CD4-positive, alpha-beta T cell (primary cell): Measurements from ENCODE around the gene SLFN12L. TPM values are rescaled to one million over a fixed set of nuclear protein-coding genes. Genes with fewer than 3 reads are reported as not detected.
"Not testable (repeated sequence)": the region's sequence is repeated elsewhere in the genome, so short reads cannot be mapped to it uniquely, and the experiment has no call there.

Experiments
- ATAC-seq: fragments of 200-7000 bp; cut with Tn5 transposase; one replicate; pipeline ENCODE4 v1.10.0; 2022; ENCODE audit warnings: mild to moderate bottlenecking; ENCODE audit not compliant: poor library complexity
- CTCF ChIA-PET: fragments of 350-600 bp; sonication (Branson Sonifier 250); formaldehyde crosslinking; loops from one replicate; lab custom pipeline; 2021; ENCODE audit warnings: antibody characterized with exemption, inconsistent platforms; lab: Charles Lee
- POLR2A ChIA-PET: fragments of 350-600 bp; sonication (Branson Sonifier 250); formaldehyde crosslinking; loops from one replicate; lab custom pipeline; 2021; ENCODE audit warnings: antibody characterized with exemption, inconsistent platforms; lab: Charles Lee
- DNase-seq, 14 experiments: peaks; one replicate each; pipeline ENCODE4 v3.0.0-alpha.2; 2013 to 2020; ENCODE audit warnings: mixed read lengths in 2 of 14
- H3K27ac ChIP-seq, 2 donors: one replicate each; pipeline versions ENCODE4 v1.5.1 to v1.7.0; 2013; ENCODE audit warnings: low read length in 2 of 2, low read depth in 1 of 2, mild to moderate bottlenecking in 1 of 2
- H3K27me3 ChIP-seq, 2 experiments: 1 replicate in 1 of 2; 2 replicates in 1 of 2; pipeline versions ENCODE4 v1.6.1 to v1.7.0; 2013; ENCODE audit warnings: low read length in 2 of 2, control low read depth in 1 of 2, mild to moderate bottlenecking in 1 of 2, moderate library complexity in 1 of 2; ENCODE audit not compliant: insufficient read depth in 2 of 2, control insufficient read depth in 1 of 2
- H3K36me3 ChIP-seq: one replicate; pipeline ENCODE4 v1.6.1; 2013; ENCODE audit warnings: low read length, control low read depth; ENCODE audit not compliant: insufficient read depth
- H3K4me1 ChIP-seq: one replicate; pipeline ENCODE4 v1.6.1; 2013; ENCODE audit warnings: low read length, control low read depth; ENCODE audit not compliant: insufficient read depth
- H3K4me3 ChIP-seq: one replicate; pipeline ENCODE4 v1.5.1; 2013; ENCODE audit warnings: mild to moderate bottlenecking, low read length, moderate library complexity
- H3K9me3 ChIP-seq, 2 experiments: 1 replicate in 1 of 2; 2 replicates in 1 of 2; pipeline versions ENCODE4 v1.6.1 to v1.7.0; 2013; ENCODE audit warnings: low read length in 2 of 2, mild to moderate bottlenecking in 2 of 2, control low read depth in 1 of 2, moderate library complexity in 1 of 2; ENCODE audit not compliant: control insufficient read depth in 1 of 2, insufficient read depth in 1 of 2
- H3K27ac Mint-ChIP-seq: one replicate; pipeline ENCODE4 v1.8.0; 2020; ENCODE audit warnings: mixed read lengths
- H3K27me3 Mint-ChIP-seq: one replicate; pipeline ENCODE4 v1.8.0; 2021; ENCODE audit warnings: mixed read lengths
- H3K36me3 Mint-ChIP-seq: one replicate; pipeline ENCODE4 v1.8.0; 2021; ENCODE audit warnings: low read depth, mixed read lengths
- H3K4me1 Mint-ChIP-seq: one replicate; pipeline ENCODE4 v1.8.0; 2021; ENCODE audit warnings: low read depth, mixed read lengths
- H3K4me3 Mint-ChIP-seq: one replicate; pipeline ENCODE4 v1.8.0; 2020; ENCODE audit warnings: mild to moderate bottlenecking, mixed read lengths
- H3K9me3 Mint-ChIP-seq: one replicate; pipeline ENCODE4 v1.8.0; 2020; ENCODE audit warnings: mixed read lengths
- CTCF ChIP-seq: fragments of 200-600 bp; IDR thresholded peaks from one replicate; pipeline ENCODE4 v1.8.0; 2022; ENCODE audit warnings: antibody characterized with exemption, mild to moderate bottlenecking
- intact Hi-C, 2 experiments: fragments of 100-400 bp; cut with DNase I in 1 of 2; cut with micrococcal nuclease in 1 of 2; formaldehyde crosslinking; loops; one replicate each; pipeline versions ENCODE4 v1.15.1 to v1.9.0; 2023 to 2025; cut with DNase I, micrococcal nuclease
- total RNA-seq, 174 experiments: library from RNA in 2 of 174; stranded (reverse) in 2 of 174; gene quantifications; one replicate each; pipeline ENCODE4 v1.2.3 and lab custom pipeline; 2021 to 2026

SLFN12L gene
- total RNA-seq, 2 experiments from 2014 or later = 23.4 to 24.3 TPM

DNA sequence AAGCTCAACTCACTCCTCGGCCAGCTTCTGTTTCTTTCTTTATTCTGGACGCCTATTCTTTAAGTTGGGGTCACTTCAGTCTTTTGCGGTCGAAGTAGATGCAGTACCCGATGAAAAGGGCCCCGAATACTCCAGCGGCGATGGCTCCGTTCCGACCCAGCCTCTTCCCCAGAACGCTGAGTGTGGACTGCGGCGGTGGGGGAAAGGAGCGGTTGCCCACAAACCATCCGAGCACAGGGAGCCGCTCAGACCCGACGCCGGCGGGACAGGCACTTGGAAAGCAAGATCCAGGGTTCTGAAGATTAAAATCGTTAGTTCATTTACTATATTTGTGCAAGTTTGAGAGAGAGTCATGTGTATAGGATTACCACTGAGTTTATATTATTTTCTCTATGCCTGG is 22.5 kb downstream of the SLFN12L start:
- H3K36me3 Mint-ChIP-seq = peaks cover 92% of the 10 kb centered on the region
- DNase-seq = no peak
- Histone ChIP-seq H3K36me3 (peaks cover 40% of the 10 kb centered on the region), H3K27me3 (no peaks in the 10 kb centered on the region), H3K27ac (no peak overlapping the region), H3K4me3 (no peak overlapping the region), H3K9me3 (no peaks in the 10 kb centered on the region), H3K4me1 (peaks cover 24% of the 10 kb centered on the region)
- TF ChIP-seq CTCF = no peak
- ChIA-PET POLR2A (no interaction called here), CTCF (no interaction called here)
- H3K4me1 Mint-ChIP-seq = peaks cover 64% of the 10 kb centered on the region
- H3K27ac Mint-ChIP-seq = peak overlapping the region; percentile 49
- no peak overlapping the region for H3K4me3 Mint-ChIP-seq
- intact Hi-C loops = no loop called here
- H3K9me3 Mint-ChIP-seq = no peaks in the 10 kb centered on the region
- ATAC-seq = no peak
- no peaks in the 10 kb centered on the region for H3K27me3 Mint-ChIP-seq

DNA sequence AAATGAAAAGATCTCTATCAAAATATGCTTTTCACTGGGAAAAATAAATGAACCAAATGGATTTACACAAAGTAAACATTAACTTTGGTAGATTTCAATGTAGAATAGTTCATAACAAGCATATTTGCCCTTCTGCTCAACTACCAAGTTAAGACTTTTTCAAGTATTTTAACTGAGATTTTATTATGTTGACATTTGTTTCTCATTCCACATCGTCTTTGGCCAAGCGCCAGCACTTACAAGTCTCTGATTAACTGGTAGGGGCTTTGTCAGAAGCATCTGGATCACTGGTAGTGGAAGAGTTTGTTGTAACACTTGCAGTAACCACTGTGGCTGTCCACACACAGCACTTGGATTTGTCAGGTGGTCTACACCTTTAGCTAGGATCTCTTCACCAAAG is 22.9 kb downstream of the SLFN12L start:
- ATAC-seq = no peak
- peaks cover 92% of the 10 kb centered on the region for H3K36me3 Mint-ChIP-seq
- POLR2A ChIA-PET = no interaction called here
- H3K27ac Mint-ChIP-seq = peak overlapping the region; percentile 49
- H3K4me1 Mint-ChIP-seq = peaks cover 59% of the 10 kb centered on the region
- Histone ChIP-seq H3K9me3 (no peaks in the 10 kb centered on the region), H3K27me3 (no peaks in the 10 kb centered on the region), H3K4me1 (peaks cover 19% of the 10 kb centered on the region), H3K36me3 (peaks cover 44% of the 10 kb centered on the region), H3K27ac (no peak overlapping the region), H3K4me3 (no peak overlapping the region)
- H3K9me3 Mint-ChIP-seq = no peaks in the 10 kb centered on the region
- CTCF ChIA-PET = no interaction called here
- DNase-seq = no peak
- intact Hi-C loops = no loop called here
- TF ChIP-seq CTCF = no peak
- H3K27me3 Mint-ChIP-seq = no peaks in the 10 kb centered on the region
- no peak overlapping the region for H3K4me3 Mint-ChIP-seq

DNA sequence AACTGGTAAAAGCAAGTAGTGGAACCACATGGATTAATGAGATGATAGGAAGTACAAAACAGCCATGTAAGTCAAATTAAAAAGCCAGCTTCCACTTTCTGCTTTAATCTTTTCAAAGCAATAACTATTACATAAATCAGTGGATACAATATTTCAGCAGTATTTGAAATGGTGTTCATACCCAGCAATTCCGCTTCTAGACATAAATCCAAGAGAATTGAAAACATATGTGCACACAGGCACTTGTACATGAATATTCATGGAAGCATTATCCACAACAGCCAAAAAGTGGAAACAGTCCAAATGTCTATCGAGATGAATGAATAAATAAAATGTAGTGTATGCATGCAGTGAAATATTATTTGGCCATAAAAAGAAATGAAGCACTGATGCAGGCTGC is 27.4 kb downstream of the SLFN12L start:
- Mint-ChIP-seq H3K9me3 (peaks cover 11% of the 10 kb centered on the region), H3K27me3 (no peaks in the 10 kb centered on the region), H3K4me1 (peaks cover 25% of the 10 kb centered on the region), H3K4me3 (no peak overlapping the region), H3K36me3 (peaks cover 94% of the 10 kb centered on the region), H3K27ac (no peak overlapping the region)
- no peaks in the 10 kb centered on the region for H3K27me3 ChIP-seq
- POLR2A ChIA-PET = no interaction called here
- CTCF ChIA-PET = interaction anchor here (0.7 kb wide), 1 partner anchor 30 kb away, joined by 3 read pairs; no protein-coding TSS in a partner anchor
- peaks cover 0 to 7% of the 10 kb centered on the region in 2 experiments for H3K9me3 ChIP-seq
- TF ChIP-seq CTCF = no peak
- DNase-seq = no peak
- peaks cover 67% of the 10 kb centered on the region for H3K36me3 ChIP-seq
- ATAC-seq = no peak
- intact Hi-C loops = no loop called here
- H3K4me1 ChIP-seq = peaks cover 15% of the 10 kb centered on the region
- no peak overlapping the region for H3K27ac ChIP-seq
- H3K4me3 ChIP-seq = no peak overlapping the region

GRCh38 chr17:35507714-35508113 is 29.8 kb downstream of the SLFN12L start:
- POLR2A ChIA-PET, H3K4me3 Mint-ChIP-seq, DNase-seq, H3K9me3 ChIP-seq, ATAC-seq, intact Hi-C loops, H3K27me3 Mint-ChIP-seq, H3K4me3 ChIP-seq, H3K4me1 ChIP-seq, H3K27me3 ChIP-seq, H3K27ac Mint-ChIP-seq, H3K27ac ChIP-seq: not testable (repeated sequence)
- H3K36me3 Mint-ChIP-seq = peaks cover 92% of the 10 kb centered on the region
- H3K36me3 ChIP-seq = peaks cover 46% of the 10 kb centered on the region
- H3K9me3 Mint-ChIP-seq = peaks cover 11% of the 10 kb centered on the region
- H3K4me1 Mint-ChIP-seq = peaks cover 21% of the 10 kb centered on the region
- CTCF ChIA-PET = interaction anchor here (0.9 kb wide), 1 partner anchor 26 kb away, joined by 3 read pairs; no protein-coding TSS in a partner anchor
